Lower leg skin (tissue), 3 donors: ENCODE measurements around the gene ZBTB38.

Experiments used
- CTCF ChIP-seq, 3 donors: fragments of 450-650 bp; IDR thresholded peaks; one replicate each; pipeline ENCODE4 v1.5.1; 2016; ENCODE audit warnings: antibody characterized with exemption in 3 of 3, mild to moderate bottlenecking in 3 of 3, moderate library complexity in 2 of 3
- POLR2A ChIP-seq, 2 donors: fragments of 450-650 bp; IDR thresholded peaks; one replicate each; pipeline ENCODE4 v1.6.1; 2016 to 2017; ENCODE audit warnings: antibody characterized with exemption in 2 of 2, mild to moderate bottlenecking in 1 of 2, moderate library complexity in 1 of 2

GRCh38 chr3:141386126-141386488 lies 17.8 kb downstream of the ZBTB38 start:
- TF ChIP-seq POLR2A (IDR thresholded peaks at IDR 0.05), result no peak
- TF ChIP-seq CTCF (IDR thresholded peaks at IDR 0.05), result no peak
